NCI-H2196 treated with DMSO at 0.1 percent for 48 hours (cell line): ENCODE results near the gene FGF14.

Experiments used
- DNase-seq: peaks from one replicate; lab custom pipeline; 2025; ENCODE audit not compliant: unreplicated experiment; lab: John Stamatoyannopoulos, UW

Gene FGF14

DNA sequence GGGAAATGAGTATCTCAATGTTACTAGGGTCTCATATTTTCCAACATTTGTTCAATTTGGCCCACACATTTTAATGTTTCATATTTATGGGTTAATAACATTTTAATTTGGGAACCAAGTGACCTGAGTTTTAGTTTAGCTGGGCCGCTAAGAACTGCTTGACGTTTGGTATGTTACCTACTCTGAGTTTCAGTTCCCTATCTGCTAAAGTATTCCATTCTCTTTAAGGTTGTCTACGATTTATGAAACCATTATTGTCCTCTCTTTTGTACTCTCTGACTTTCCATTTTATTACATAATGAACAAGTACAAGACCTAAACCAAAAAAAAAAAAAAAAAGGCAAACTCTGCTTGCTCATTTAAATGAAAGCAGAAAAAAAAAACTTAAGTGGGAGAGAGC is 89.9 kb downstream of the FGF14 start:
- DNase-seq = no peak

GRCh38 chr13:102311419-102311796 is 90.4 kb downstream of the FGF14 start:
- DNase-seq = no peak

GRCh38 chr13:102310691-102311418 is 91.0 kb downstream of the FGF14 start:
- no peak for DNase-seq

DNA sequence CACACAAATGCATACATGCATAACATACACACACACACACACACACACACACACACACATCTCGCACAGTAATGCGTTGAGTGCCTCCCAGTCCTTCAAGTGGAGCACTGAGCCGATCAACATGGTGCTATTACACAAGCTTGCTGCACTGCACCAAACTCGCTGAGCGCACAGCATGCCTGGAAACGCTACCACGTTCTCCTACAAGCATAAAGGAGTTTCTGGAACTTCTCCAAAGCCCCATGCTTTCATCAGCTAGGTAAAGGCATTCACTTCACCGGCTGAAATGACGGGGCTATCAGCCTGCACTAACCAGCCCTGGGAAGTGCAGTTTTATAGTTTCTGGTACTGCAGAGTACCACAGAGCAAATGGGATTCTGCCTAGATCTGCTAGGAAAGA is 92.7 kb downstream of the FGF14 start:
- no peak for DNase-seq

DNA sequence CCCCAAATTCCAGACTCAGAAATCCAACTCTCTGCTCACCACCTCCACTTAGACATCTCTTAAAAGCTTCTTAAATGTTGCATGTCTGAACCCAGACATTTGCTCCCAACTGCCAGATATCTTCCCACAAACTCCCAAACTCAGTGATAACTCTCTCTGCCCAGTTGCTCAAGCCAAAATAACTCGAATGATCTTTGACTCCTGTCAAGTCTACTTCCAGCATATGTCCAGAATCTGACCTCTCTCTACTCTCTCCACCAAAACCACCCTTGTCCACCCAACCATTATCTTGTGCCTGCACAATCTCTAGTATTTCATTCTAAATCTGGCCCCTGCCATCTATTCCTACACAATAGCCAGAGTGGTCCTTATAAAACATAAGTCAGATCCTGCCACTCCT is 99.3 kb downstream of the FGF14 start:
- no peak for DNase-seq

- no peak for DNase-seq
Observed at GRCh38 chr13:102300379-102300778, 101.5 kb downstream of the FGF14 start.

DNA sequence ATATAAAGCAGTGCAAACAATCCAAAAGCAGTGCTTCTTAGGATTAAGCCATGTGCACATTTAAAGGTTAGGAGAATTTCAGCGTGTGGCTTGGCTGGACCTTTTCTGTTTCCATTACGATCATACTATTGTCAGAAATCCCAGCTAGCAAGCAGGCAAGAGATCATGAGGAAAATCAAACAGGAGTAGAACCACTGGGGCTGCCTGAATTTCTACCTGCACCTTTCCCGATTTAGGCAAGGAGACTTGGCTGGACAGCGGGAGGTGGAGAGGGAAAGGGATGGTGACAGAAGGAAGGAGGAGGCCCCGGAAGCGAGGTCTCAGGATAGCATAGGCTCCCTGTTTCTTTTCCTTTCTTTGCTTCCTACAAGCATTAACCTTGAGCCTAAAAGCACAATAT is 102.5 kb downstream of the FGF14 start:
- no peak for DNase-seq

GRCh38 chr13:102298051-102298450 is 103.8 kb downstream of the FGF14 start:
- no peak for DNase-seq

GRCh38 chr13:102295316-102296048 is 106.4 kb downstream of the FGF14 start:
- no peak for DNase-seq

GRCh38 chr13:102294407-102295018 is 107.3 kb downstream of the FGF14 start:
- DNase-seq = no peak

- no peak for DNase-seq
Observed at GRCh38 chr13:102293723-102294122, 108.1 kb downstream of the FGF14 start.

GRCh38 chr13:102291587-102292218 is 110.1 kb downstream of the FGF14 start:
- no peak for DNase-seq

GRCh38 chr13:102289606-102290005 is 112.2 kb downstream of the FGF14 start:
- no peak for DNase-seq

- no peak for DNase-seq
Observed at GRCh38 chr13:102286326-102286725, 115.5 kb downstream of the FGF14 start.

DNA sequence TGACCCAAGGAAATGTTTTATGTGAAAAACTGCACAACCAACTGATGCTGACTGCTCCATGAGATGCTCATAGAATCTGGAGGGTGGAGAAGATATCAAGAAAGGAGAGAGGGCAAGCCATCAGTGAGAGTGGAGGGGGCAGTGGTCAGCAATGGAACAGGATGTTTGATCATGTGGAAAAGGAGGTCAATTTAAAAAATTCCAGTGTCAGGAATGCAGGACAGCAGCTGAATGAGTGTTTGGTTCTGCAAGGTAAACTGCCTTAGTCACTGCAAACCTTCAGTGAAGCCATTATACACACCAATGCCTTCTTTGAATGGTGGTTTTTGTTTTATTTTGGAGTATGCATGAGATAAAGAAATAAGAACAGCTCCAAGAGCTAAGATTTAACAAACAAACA is 121.5 kb downstream of the FGF14 start:
- DNase-seq = no peak

DNA sequence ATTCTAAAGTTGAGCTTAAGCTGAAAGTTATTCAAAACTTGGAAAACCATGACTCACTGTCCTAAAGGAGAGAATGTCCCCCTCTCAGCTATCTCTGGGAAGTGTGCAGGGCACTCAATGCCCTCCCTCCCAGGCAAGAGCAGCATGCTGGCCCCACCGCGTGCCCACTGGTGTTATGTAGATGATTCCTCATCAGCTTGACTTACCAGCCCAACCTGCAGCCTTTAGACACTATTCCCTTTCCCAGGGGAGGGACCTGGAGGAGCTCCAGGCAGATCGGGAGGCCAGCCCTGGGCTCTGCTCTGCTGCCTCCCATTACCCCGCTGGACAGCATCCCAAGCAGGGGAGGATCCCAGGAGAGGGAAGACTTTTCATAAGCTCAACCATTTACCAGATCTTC is 124.6 kb downstream of the FGF14 start:
- no peak for DNase-seq

DNA sequence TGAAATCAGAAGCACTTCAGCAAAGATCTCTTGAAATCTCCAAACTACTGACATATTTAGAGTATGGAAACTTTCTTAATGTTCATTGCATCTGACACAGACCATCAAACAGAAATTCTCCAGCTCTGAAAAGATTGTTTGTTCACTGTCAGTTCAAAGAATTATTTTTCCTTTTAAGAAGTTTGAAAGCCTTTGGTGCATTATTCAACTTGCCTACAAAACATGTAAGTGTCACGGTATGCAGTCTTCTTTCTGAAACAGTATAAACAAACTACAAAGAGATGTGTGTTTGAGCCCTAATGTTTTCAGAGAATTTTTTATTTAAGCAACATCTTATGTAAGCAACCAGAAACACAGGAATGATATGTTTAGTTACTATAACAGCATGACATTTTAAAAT is 125.4 kb downstream of the FGF14 start:
- no peak for DNase-seq

DNA sequence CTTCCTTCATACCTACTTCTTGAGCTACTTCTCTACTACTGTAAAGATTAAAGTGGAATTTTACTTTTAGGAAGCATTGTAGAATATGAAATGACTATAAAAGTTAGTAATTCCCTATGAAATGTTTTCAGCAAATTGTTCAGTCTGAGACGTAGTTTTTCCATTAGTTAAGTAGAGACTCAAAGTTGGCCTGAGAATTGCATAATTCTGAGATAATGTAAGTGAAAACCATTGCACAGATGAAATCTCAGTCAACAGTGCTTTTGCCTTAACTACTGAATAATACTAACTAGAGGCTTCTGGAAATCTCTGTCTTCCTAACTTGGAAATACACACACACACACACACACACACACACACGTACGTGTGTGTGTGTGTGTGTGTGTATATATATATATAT is 125.9 kb downstream of the FGF14 start:
- no peak for DNase-seq

GRCh38 chr13:102273111-102273510 is 128.7 kb downstream of the FGF14 start:
- DNase-seq = no peak

DNA sequence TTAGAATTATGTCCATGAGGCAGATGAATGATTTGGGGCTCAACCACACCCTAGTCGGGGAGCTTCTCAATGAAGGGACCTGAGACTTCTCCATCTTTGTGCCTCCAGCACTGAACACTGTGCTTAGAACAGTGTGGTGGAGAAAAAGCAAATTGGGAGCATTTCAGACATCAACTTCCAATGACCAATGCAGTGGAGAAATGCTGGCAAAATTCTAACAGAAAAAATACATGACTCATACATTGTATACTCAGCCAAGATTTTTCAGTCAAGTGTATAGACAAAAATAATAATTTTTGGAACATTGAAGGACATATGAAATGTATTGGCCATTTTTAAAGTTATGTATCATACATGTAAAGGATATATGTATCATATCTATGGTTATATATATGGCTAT is 134.7 kb downstream of the FGF14 start:
- DNase-seq = no peak

GRCh38 chr13:102261809-102262208 is 140.0 kb downstream of the FGF14 start:
- no peak for DNase-seq

DNA sequence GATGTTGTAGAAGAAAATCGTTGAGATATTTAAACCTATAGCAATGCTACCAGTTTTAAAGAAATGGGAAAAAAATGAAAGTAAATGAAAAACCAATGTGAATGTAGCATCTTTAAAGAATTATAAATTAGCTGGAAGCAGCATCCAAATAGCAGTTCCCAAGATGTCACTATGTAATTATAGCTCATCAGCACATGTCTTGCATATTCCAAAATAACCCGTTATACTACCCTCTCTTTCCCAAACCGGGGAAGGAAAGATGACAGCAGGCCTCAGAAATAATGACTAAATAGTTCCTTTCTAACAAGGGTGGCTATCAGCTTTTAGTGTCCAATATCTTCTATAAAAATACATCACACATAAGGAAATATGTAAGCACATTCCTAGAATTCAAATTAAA is 140.5 kb downstream of the FGF14 start:
- no peak for DNase-seq
